HuH-7 (cell line): ENCODE data around the gene SH2D3C.
A peak's percentile ranks its signal among the peaks of the same experiment; 100 is the strongest.

Experiments
- DNase-seq: peaks from one replicate; pipeline ENCODE4 v3.0.0; 2011; ENCODE audit warnings: low spot score

The SH2D3C gene

DNA sequence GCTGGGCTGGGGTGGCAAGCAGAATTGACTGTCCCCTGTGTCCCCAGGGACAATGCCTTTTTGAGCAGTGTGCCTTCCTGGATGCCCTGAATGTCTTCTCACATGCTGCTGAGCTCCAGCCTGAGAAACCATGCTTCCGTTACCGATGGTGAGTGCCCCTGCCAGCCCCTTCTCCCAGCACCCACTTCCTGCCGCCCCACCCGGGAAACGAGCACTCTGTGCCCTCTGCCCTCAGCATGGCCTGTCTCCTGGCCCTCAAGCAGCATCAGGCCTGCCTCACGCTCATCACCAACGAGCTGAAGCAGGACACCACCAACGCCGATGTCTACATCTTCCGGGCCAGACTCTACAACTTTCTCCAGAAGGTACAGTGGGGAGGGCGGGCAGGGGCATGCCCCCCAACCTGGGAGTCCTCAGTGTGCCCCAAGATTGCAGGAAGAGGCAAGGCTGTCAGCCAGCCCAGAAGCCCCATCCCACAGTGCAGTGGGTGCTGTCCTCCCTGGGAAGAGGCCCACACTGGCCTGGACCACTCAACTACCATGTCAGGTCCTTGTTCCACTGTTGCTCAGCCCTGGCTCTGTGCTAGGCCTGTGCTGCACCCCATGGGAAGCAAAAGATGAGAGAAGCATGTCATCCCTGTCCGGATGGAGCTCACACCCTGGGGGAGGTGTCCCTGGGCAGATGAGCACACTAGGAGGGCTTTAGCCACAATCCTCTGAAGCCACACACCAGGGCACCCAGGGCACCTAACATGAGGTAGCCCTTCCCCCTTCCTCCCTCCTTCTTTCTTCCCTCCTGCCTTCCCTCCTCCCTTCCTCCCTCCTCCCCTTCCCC lies 58.2 kb downstream of the SH2D3C start:
- no peak for DNase-seq

DNA sequence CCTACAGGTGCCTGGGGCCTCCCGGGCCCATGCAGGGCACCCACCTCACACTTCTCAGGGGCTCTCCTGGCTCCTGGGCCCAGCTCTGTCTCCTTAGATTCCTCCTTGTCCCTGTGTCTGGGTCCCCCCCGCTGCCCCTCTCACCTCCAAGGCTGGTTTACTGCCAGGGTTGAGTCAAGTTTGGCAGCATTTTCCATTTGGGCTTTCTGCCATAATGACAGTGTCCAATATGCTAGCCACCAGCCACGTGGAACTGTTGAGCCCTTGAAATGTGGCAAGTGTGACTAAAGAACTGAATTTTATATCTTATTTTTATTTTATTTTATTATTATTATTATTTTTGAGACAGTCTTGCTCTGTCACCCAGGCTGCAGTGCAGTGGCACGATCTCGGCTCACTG lies 60.7 kb downstream of the SH2D3C start:
- no peak for DNase-seq

DNA sequence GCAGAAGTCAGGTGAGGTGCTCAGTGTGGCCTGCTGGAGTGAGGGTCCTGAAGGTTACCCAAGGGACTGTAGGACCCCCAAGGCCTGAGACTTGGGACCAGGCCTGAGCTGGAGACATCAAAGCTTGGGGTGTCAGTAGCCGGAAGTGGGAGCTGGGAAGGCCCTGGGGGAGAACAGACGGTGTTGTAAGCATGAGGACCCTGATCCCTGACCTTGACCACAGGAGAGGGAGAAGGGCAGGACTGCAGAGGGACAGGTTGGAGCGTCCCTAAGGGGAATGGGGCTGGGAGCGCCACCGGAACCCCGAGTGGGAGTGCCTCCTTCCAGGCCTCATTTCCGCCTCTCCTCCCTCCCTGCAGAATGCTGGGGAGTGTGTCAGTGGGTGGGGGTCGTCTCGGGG lies 62.1 kb downstream of the SH2D3C start:
- DNase-seq, result no peak

DNA sequence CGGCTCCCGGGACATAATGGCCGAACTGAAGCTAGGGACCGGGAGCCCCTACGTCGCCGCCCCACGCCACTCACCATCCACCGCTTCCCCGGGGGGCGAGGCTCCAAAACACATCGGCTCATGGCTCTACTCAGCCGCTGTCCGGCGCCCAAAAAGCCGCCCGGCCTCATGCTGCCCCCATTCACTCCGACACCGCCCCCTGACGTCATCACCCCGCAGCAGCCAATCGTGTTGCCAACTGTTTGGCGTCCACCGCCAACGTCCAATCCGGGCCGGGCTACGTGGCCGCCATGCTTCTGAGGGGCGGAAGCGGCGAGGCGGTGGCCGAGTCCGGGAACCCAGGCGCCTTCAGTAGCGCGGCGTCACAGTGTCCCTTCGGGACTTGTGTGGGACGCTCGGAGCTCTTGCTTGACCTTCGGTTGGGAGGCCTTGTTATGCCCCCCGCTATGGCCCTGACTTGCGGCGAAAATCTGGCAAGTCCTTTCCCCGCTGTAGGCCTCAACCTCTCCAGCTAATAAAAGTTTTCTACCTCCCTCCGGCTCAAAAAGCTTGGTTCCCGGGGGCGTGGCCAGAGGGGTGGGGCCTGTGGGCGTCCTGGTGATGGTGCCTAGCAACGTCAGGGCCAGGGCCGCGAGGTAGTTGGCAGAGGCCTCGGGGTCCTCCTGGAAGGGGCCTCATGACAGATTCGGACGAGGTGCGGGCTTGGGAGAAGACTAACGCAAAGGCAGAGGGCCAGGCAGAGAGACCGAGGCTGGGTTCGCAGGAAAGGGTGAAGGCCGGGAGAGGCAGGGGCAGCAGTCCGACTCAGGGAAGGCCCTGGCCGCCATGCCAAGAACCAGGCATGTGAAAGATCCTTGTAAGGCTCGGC lies 62.8 kb downstream of the SH2D3C start, which contains the start of the genes PTRH1 and TTC16:
TSS of gene PTRH1 (minus strand) at position 194 of the 868 bp plus-strand sequence. CDS start at position 170, 24 bp downstream.
TSS of gene TTC16 (plus strand) at position 610 of the 868 bp plus-strand sequence. CDS start at position 677, 67 bp downstream.
- peak; percentile 99 for DNase-seq

- DNase-seq, result no peak
Observed at GRCh38 chr9:127714951-127715469, 63.5 kb downstream of the SH2D3C start.

- no peak for DNase-seq
Observed at GRCh38 chr9:127714020-127714750, 64.3 kb downstream of the SH2D3C start.

- DNase-seq, result no peak
Observed at GRCh38 chr9:127712867-127713266, 65.6 kb downstream of the SH2D3C start.

- no peak for DNase-seq
Observed at GRCh38 chr9:127712371-127712770, 66.1 kb downstream of the SH2D3C start.

DNA sequence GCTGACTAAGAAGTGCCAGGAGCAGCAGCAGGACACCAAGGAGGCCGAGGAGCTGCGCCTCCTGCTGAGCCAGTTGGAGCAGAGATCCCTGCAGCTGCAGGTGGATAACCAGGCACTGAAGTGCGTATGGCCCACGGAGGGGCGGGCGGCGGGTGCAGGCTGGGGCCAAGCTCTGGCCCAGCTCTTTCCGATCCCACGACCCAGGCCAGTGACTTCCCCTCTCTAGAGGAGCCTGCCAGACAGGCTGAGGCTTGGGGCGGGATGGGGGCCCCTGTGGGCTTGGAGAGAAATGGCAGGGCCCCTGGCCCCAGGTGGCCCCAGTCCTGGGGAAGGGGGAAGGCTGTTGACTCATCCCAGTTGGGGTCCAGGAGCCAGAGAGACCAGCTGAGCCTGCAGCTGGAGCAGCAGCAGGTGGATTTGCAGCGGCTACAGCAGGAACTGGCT lies 66.6 kb downstream of the SH2D3C start:
- DNase-seq, result no peak

DNA sequence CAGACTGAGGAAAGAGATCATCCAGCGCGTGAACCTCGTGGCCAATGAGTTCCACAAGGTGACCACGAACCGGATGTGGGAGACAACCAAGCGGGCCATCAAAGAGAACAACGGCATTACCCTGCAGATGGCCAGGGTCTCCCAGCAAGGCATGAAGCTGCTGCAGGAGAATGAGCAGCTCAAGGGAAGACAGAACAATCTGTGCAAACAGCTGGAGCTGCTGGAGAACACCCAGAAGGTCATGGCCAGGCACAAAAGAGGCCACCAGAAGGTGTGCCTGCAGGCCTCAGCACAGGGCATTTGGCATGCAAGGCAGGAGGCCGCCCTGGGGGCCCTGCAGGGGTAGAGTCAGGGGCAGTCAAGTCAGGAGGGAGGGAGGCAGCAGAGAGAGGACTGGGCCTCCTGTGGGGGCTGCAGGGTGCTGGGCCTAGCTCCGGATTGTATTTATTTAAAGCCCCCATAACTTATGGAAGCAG lies 67.2 kb downstream of the SH2D3C start:
- DNase-seq, result no peak

DNA sequence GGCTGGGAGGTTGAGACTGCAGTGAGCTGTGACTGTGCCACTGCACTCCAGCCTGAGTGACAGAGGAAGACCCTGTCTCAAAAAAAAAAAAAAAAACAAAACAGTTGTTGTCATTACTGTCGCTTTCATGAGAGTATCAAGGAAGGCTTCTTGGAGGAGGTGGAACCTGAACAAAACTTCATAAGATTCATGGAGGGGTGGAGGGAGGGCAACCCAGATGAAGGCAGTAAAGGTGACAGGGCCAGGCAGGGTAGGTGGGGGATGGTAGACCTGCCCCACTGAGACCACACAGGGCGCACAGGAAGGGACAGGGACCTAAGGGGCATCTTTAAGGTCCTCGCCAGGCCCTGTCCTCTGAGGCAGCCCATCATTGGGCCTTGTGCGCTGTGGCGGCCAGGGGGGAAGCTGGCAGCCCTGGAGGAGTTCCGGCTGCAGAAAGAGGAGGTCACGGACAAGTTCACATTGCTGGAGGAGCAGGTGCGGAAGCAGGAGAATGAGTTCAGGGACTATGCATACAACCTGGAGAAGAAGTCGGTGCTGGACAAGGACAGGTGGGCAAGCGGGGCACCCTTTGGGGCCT lies 68.2 kb downstream of the SH2D3C start:
- DNase-seq, result no peak

- DNase-seq, result no peak
Observed at GRCh38 chr9:127708952-127709587, 69.4 kb downstream of the SH2D3C start.

DNA sequence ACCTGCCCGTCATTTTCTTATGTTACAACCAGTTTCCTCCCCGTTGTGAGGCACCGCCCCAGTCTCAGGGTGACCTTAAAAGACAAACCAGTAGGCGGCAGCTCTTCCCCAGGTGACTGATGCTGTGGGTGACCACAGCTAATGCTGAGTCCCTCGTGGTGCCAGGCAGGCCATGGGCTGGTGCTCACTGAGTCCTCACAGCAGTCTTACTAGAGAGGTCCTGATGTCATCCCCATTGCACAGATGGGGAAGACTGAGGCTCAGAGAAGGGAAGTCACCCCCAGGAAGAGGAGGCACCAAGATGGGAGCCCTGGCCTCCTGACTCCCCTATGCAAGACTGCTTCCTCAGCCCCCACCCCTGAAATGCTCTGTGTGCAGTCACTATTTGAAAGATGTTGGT lies 70.7 kb downstream of the SH2D3C start:
- no peak for DNase-seq

- no peak for DNase-seq
Observed at GRCh38 chr9:127706836-127707241, 71.6 kb downstream of the SH2D3C start, which contains the start of gene CFAP157. Gene CFAP157 (plus strand): TSS chr9:127706988. CDS start chr9:127707032, 44 bp downstream.

GRCh38 chr9:127705577-127706379 lies 72.7 kb downstream of the SH2D3C start:
- DNase-seq, result no peak

GRCh38 chr9:127703289-127703946 lies 75.0 kb downstream of the SH2D3C start:
- no peak for DNase-seq

DNA sequence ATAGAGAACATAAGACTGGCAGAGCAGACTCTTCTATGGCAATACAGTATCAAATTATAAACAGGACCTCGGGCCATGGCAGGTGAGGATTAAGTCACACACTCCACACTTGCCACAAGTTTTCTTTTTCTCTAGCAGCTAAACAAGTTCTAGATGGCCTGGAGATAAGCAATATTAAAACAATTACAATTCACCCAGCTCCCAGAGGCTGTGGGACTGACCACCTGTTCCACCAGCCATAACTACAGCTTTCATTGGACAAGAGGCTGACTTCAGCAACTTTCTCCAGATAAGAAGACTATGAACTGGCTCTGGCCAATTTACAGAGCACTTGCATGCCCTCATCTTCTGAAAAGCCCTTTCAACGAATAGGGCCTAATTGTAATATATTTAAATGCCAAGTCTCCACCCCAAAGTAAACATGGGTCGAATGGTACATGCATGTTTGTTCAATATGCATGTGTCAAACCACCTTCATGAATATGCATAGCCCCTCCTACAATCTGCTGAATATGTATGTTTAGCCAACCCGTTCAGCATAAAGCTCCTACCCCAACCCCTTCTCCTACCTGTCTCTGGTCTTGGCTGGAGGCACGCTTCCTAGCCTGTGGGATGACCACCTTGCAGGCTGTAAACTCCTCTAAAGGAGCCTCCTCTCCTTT lies 77.7 kb downstream of the SH2D3C start:
- no peak for DNase-seq

- no peak for DNase-seq
Observed at GRCh38 chr9:127700140-127700539, 78.3 kb downstream of the SH2D3C start.
